Left ventricle myocardium inferior (tissue), 1 donor: ENCODE measurements around the gene MSI2. TPM values are rescaled to one million over a fixed set of nuclear protein-coding genes. Genes with fewer than 3 reads are reported as not detected.

Experiments
- DNase-seq: peaks from one replicate; pipeline ENCODE4 v3.0.0-alpha.2; 2020
- H3K27ac ChIP-seq: fragments of 200-600 bp; replicated peaks from 2 replicates; pipeline ENCODE4 v1.8.0; 2021
- H3K27me3 ChIP-seq: fragments of 200-600 bp; 2 replicates; pipeline ENCODE4 v1.8.0; 2021; ENCODE audit warnings: low read depth
- H3K36me3 ChIP-seq: fragments of 200-600 bp; 2 replicates; pipeline ENCODE4 v1.8.0; 2021
- H3K4me1 ChIP-seq: fragments of 200-600 bp; 2 replicates; pipeline ENCODE4 v1.8.0; 2021
- H3K4me3 ChIP-seq: fragments of 200-600 bp; 2 replicates; pipeline ENCODE4 v1.8.0; 2021; ENCODE audit warnings: mild to moderate bottlenecking, moderate library complexity
- H3K9me3 ChIP-seq: fragments of 200-600 bp; replicated peaks from 2 replicates; pipeline ENCODE4 v1.8.0; 2021
- CTCF ChIP-seq: fragments of 200-600 bp; IDR thresholded peaks from 2 replicates; pipeline ENCODE4 v1.8.0; 2021; ENCODE audit warnings: antibody characterized with exemption, mild to moderate bottlenecking, borderline replicate concordance
- intact Hi-C: fragments of 100-400 bp; cut with micrococcal nuclease; formaldehyde crosslinking; loops from one replicate; pipeline ENCODE4 v1.11.0; 2022
- total RNA-seq: library from RNA; stranded (reverse); fragmentation: NEBNext Ultra II Directional; extraction: Animal tissue kit (Norgen Biotek cat#: 25700); gene quantifications from one replicate; pipeline ENCODE4 v1.2.1, GENCODE V29; 2021
- donor health status: DM: no; HTN: yes; CAD: no; lungs with severe emphysema.

The MSI2 gene
- total RNA-seq, 1 donor from 2014 or later = 118 TPM

DNA sequence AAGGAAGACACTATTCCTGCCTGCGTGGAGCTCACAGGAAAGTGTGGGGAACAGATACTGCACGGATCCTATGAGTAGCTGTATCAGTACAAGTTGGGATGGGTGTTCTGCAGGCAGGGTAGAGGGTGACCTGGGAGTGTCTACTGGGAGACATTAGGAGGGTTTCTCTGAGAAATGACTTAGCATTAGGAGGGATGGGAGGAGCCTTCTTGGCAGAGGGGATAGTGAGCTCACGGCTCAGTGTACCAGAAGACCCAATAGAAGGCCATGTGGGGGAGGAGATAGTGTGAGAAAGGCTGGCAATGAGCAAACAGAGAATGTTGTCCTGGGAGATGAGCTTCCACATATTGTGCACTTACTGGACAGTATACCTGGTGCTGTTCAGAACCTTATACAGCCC is 109.1 kb downstream of the MSI2 start:
- no peak for DNase-seq
- no peaks in the 10 kb centered on the region for H3K27me3 ChIP-seq
- no peaks in the 10 kb centered on the region for H3K9me3 ChIP-seq
- TF ChIP-seq CTCF = no peak
- H3K4me3 ChIP-seq = no peak overlapping the region
- intact Hi-C loops = no loop called here
- no peaks in the 10 kb centered on the region for H3K36me3 ChIP-seq
- H3K27ac ChIP-seq = peak overlapping the region; percentile 75
- peaks cover 74% of the 10 kb centered on the region for H3K4me1 ChIP-seq

DNA sequence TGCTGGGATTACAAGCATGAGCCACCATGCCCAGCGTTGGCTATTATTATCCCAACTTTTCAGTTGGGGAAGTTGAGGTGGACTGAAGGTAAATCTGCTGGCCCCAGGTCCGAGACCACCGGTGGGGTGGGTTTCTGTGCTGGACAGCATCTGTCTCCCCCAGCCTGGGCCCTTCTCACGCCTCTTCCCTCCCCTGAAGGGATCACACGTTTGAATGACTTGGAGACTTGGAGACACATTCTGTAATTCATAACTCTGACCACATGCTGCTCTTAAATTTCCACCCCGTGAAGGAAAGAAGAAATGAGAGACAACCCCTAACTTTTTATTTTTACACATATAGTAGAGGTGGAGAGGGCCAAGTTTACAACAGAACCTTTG is 109.8 kb downstream of the MSI2 start:
- no peak for DNase-seq
- intact Hi-C loops = no loop called here
- Histone ChIP-seq H3K36me3 (no peaks in the 10 kb centered on the region), H3K27me3 (no peaks in the 10 kb centered on the region), H3K4me3 (peak overlapping the region; percentile 24), H3K9me3 (no peaks in the 10 kb centered on the region), H3K4me1 (peaks cover 71% of the 10 kb centered on the region), H3K27ac (peak overlapping the region; percentile 75)
- TF ChIP-seq CTCF = no peak

DNA sequence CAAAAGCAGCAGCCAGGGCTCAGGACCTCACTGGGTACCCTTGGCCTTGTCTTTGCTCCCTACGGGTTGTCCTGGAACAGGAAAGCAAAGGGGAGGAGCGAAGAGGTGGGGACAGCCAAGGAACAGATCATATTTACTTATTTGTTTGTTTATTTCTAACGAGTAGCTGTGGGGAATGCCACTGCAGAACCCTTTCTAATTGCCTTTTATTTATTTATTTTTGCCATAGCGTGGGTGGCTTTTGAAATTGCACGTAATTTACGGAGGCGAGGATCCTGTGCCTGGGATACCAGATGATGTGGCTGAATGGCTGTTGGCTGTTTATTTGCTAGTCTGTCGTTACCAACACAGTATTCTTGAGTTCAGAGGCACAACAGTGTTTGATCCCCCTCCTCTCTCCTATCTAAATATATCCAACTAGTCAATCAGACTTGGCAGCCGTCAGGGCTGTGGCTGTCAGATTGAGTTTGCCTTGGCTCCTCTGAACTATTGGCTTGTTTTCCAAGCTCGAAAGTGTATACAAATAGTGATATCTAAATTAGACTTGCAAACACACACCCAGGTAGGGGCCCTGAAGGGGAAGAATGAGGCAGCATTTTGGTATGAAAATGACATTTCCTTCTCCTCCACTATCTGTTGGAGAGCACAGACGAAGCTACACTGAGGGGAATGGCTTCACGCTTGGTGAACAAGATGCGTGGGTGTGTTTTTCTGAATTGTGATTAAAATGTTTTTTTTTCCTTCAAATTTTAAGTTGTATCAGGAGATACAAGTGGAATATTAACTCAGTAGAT is 110.4 kb downstream of the MSI2 start:
- peak; percentile 32 for DNase-seq
- no peak for TF ChIP-seq CTCF
- Histone ChIP-seq H3K27ac (peak overlapping the region; percentile 75), H3K4me1 (peaks cover 71% of the 10 kb centered on the region), H3K36me3 (no peaks in the 10 kb centered on the region), H3K27me3 (no peaks in the 10 kb centered on the region), H3K9me3 (no peaks in the 10 kb centered on the region), H3K4me3 (peak overlapping the region; percentile 24)
- intact Hi-C loops = no loop called here

DNA sequence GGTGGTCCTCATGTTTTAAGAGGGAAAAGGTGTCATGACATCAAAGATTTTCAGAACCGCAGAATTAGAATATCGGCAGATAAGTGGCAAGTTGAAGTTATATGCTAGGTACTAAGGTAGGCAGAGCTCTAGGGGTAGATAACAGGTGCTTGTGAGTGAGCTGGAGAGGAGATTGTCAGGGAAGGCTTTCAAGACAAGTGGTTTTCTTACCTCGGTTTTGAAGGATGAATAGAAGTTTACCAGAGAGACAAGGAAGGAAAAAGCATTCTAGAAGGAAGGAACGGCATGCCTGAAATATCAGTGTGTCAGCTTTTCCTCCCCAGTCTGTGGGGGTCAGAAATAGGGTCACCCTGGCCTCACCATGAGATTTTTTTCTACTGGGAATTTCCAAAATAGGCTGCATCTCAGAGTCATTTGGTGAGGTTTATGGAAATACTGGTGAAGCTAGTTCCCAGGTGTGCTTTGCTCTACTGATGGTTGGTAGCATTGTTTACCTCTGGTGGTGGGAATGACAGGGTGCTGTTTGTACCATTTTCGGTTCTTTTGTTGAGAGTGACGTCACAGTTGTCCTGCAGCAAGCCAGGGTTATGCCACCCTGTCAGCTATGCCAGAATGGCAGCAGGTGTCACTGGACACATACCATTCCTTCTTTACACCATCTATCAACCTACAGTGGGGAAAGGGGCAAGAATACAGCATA is 112.5 kb downstream of the MSI2 start:
- Histone ChIP-seq H3K4me1 (peaks cover 69% of the 10 kb centered on the region), H3K9me3 (peaks cover 4% of the 10 kb centered on the region), H3K27me3 (no peaks in the 10 kb centered on the region), H3K4me3 (no peak overlapping the region), H3K36me3 (no peaks in the 10 kb centered on the region), H3K27ac (peak overlapping the region; percentile 75)
- TF ChIP-seq CTCF = peak; percentile 16
- no peak for DNase-seq
- intact Hi-C loops = no loop called here

DNA sequence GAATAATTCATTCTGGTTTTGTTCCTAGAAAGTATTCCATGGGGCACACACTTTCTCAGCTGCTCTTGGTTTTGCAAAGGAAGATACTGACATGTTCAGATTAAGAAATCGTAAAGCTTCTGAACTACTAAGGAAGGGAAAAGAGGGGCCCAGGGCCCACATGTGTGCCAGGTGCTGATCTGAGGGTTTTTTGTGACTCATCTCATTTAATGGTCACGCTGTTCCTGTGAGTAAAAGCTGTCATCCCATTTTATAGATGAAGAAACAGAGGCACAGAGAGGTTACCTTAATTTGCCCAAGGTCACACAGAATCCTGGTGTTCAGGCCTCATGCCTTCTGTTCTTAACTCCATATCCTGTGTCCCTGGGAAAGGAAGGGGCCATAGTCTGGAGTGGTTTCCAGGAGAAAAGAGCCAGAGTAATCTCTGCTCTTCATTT is 113.2 kb downstream of the MSI2 start:
- intact Hi-C loops = no loop called here
- peak overlapping the region; percentile 75 for H3K27ac ChIP-seq
- peaks cover 62% of the 10 kb centered on the region for H3K4me1 ChIP-seq
- TF ChIP-seq CTCF = no peak
- H3K36me3 ChIP-seq = no peaks in the 10 kb centered on the region
- no peak overlapping the region for H3K4me3 ChIP-seq
- H3K9me3 ChIP-seq = peaks cover 11% of the 10 kb centered on the region
- H3K27me3 ChIP-seq = no peaks in the 10 kb centered on the region
- no peak for DNase-seq
